ENCODE measurements around the gene ZBTB5.

DNA sequence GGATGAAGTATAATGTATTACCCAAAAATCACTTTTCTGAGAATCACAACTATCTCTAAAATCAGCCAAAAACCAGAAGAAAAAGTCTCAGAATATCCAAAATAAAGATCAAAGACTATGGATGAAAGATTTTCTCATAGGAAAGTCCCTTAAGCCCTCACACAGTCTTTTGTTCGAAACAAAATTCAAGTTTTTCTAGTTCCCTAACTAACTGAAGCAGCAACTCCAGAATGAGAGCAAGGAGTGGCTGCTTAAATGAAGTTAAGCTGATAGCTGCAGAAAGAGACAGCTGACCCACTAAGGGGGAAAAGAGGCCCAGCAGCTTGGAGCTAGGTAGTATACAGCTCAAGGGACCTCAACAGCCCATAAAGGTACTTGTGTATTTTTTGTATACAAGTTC is 8.4 kb downstream of the ZBTB5 start:
- TF ChIP-seq YY1 (IDR thresholded peaks at IDR 0.05; ENCODE audit: insufficient read depth, insufficient read length), result no peak
- no peak for TF ChIP-seq ZNF274 (IDR thresholded peaks at IDR 0.05; ENCODE audit: low read depth, low read length)
